Tibial artery (tissue), 4 donors: Measurements from ENCODE around the gene AIF1.
"Not testable (repeated sequence)": the region's sequence is repeated elsewhere in the genome, so short reads cannot be mapped to it uniquely, and the experiment has no call there.

ENCODE experiments used
- DNase-seq, 2 donors: peaks; one replicate each; pipeline ENCODE4 v3.0.0-alpha.2; 2019
- H3K27ac ChIP-seq, 2 donors: fragments of 200-600 bp; sonication (generic) in 1 of 2; 1 replicate in 1 of 2; 2 replicates in 1 of 2; pipeline ENCODE4 v1.5.1; 2018 to 2019; ENCODE audit warnings: mild to moderate bottlenecking in 1 of 2
- H3K27me3 ChIP-seq, 2 donors: fragments of 200-600 bp; sonication (generic) in 1 of 2; one replicate each; pipeline versions ENCODE4 v1.5.1 to v1.6.0; 2016 to 2019
- H3K36me3 ChIP-seq, 3 donors: fragments of 200-600 bp; sonication (generic) in 2 of 3; one replicate each; pipeline ENCODE4 v1.5.1; 2016 to 2019; ENCODE audit warnings: mild to moderate bottlenecking in 2 of 3
- H3K4me1 ChIP-seq, 4 donors: fragments of 200-600 bp; sonication (generic) in 2 of 4; 1 replicate in 3 of 4; 2 replicates in 1 of 4; pipeline ENCODE4 v1.5.1; 2016 to 2019
- H3K4me3 ChIP-seq, 2 donors: fragments of 200-600 bp; sonication (generic) in 1 of 2; 1 replicate in 1 of 2; 2 replicates in 1 of 2; pipeline ENCODE4 v1.5.1; 2018 to 2019; ENCODE audit warnings: mild to moderate bottlenecking in 2 of 2
- H3K9me3 ChIP-seq, 3 donors: fragments of 200-600 bp; sonication (generic) in 1 of 3; one replicate each; pipeline ENCODE4 v1.5.1; 2016 to 2019
- CTCF ChIP-seq, 2 experiments: fragments of 200-600 bp in 1 of 2; fragments of 450-650 bp in 1 of 2; IDR thresholded peaks; one replicate each; pipeline ENCODE4 v1.5.1; 2017 to 2019; ENCODE audit warnings: antibody characterized with exemption in 2 of 2, mild to moderate bottlenecking in 1 of 2, moderate library complexity in 1 of 2
- intact Hi-C: fragments of 100-400 bp; cut with DNase I; formaldehyde crosslinking; loops from one replicate; pipeline ENCODE4 v1.15.0; 2023; ENCODE audit warnings: low total_unique reads

Gene AIF1

DNA sequence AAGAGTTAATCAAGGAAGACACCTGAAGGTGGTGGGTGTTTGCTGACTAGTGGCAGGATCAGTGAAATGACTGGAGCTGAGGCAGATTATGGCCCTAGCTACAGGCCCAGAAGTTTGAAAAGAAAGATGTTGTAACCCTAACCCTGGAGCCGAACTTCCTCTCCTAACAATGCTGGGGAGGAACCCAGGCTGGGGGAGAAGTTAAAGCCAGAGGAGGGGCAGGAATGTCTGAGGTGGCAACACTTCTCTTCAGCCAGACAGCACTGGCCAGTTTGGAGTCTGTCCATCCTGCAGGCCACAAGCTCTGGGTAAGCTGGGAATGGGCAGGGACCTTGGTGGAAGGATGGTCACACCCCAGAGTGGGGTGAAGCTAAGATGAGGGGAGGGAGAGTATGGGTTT is 29.0 kb upstream of the AIF1 start, which contains the start of gene LST1:
Gene LST1, plus strand, starts transcription at position 270 of the 400 bp plus-strand sequence. CDS start 1,023 bp downstream, outside the sequence.
- Histone ChIP-seq H3K9me3 (no peaks in the 10 kb centered on the region), H3K4me3 (no peak within 1 kb of the TSS), H3K36me3 (no peaks in the 10 kb centered on the region), H3K27ac (no peak within 1 kb of the TSS), H3K27me3 (peaks cover 0 to 23% of the 10 kb centered on the region in 2 donors), H3K4me1 (peaks cover 0 to 13% (median 8%) of the 10 kb centered on the region in 4 donors)
- intact Hi-C loops: no loop called here
- DNase-seq: peak in 1 of 2 donors; percentile 47
- no peak for TF ChIP-seq CTCF (IDR thresholded peaks at IDR 0.05)

DNA sequence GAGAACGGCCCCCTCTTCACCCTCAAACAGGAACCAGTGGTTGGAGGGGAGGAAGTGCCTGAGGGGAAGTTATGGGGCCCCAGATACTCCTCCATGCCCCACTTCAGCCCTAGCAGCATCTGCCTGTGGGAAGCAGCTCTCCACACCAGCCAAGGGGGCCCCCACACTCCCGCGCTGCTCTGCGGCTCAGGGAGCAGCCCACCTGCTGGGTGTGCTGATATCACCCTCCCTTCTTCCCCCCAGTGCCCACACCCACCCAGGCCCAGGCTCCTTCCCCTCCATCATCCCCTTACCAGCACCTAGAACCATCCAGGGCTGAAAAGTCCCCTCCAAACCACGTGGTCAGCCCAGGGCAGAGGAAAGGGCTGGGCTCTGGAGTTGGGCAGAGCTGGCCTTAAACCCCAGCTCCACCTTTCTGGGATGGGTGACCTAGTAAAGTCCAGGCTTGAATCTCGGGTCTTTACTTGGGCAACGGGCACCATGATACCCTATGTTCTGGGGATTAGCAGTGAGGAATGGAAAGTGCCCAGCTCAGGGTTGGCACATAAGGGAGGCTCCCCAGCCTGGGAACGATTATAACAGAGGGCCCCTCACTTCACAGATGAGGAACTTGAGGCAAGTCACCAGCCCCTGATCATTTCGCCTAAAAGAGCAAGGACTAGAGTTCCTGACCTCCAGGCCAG is 28.3 kb upstream of the AIF1 start:
- intact Hi-C loops: no loop called here
- H3K4me3 ChIP-seq: no peak overlapping the region
- H3K4me1 ChIP-seq: peaks cover 0 to 7% (median 4%) of the 10 kb centered on the region in 4 donors
- H3K36me3 ChIP-seq: no peaks in the 10 kb centered on the region
- H3K27me3 ChIP-seq: peaks cover 0 to 23% of the 10 kb centered on the region in 2 donors
- H3K9me3 ChIP-seq: no peaks in the 10 kb centered on the region
- no peak overlapping the region for H3K27ac ChIP-seq
- TF ChIP-seq CTCF (IDR thresholded peaks at IDR 0.05): no peak
- no peak for DNase-seq

- Histone ChIP-seq H3K27ac (no peak overlapping the region), H3K27me3 (peaks cover 0 to 23% of the 10 kb centered on the region in 2 donors), H3K4me3 (no peak overlapping the region), H3K4me1 (no peaks in the 10 kb centered on the region), H3K36me3 (no peaks in the 10 kb centered on the region), H3K9me3 (no peaks in the 10 kb centered on the region)
- TF ChIP-seq CTCF (IDR thresholded peaks at IDR 0.05): no peak
- no peak for DNase-seq
- intact Hi-C loops: no loop called here
Measured at GRCh38 chr6:31587791-31588777, 26.9 kb upstream of the AIF1 start.

DNA sequence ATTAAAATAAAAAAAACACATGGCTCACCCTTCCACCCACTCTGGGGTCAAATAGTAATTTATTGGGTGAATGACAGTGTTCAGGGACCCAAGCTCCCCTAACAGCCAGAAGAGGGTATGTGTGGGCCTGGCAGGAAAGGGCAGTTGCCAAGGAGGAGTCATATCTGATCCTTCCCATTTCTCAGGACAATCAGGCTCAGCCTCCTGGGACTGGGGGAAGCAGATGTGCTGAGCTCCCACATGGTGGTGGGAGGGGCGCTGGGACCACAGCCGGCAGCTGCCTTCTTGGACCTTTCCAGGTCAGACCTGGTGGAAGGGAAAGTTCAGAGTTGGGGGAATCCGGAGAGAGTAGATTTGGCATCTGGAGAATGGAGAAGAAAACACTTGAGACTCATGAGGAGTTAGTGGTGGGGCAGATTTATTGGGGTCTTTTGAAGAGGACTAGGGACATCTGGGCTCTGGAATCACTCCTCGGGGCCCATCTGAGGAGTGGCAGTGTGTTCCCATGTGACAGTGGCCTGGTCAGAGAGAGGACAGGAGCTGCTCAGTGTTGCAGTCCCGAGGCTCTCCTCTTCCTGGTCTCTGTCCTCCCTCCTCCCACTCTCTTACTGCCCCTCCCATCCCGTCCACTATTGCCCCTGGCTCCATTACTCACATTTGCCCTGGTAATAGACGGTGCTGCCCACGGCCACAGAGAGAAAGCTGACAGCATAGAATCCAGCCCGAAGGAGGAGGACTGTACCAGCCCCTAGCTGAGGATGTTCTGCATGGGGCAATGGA is 26.0 kb upstream of the AIF1 start:
- H3K4me1 ChIP-seq: no peaks in the 10 kb centered on the region
- DNase-seq: no peak
- no peak overlapping the region for H3K27ac ChIP-seq
- H3K4me3 ChIP-seq: no peak overlapping the region
- no peak for TF ChIP-seq CTCF (IDR thresholded peaks at IDR 0.05)
- H3K27me3 ChIP-seq: peaks cover 0 to 23% of the 10 kb centered on the region in 2 donors
- H3K36me3 ChIP-seq: no peaks in the 10 kb centered on the region
- intact Hi-C loops: no loop called here
- no peaks in the 10 kb centered on the region for H3K9me3 ChIP-seq

DNA sequence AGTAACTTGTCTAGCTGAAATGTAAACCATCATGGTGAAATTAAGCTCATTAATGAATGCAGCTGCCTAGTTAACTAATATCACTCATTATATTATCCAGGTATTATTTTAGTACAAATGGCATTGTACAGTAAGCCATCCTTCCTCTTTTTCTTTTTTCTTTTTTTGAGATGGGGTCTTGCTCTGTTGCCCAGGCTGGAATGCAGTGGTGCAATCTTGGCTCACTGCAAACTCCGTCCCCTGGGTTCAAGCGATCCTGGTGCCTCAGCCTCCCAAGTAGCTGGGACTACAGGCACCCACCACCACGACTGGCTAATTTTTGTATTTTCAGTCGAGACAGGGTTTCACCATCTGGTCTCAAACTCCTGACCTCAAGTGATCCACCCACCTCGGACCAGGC is 24.3 kb upstream of the AIF1 start:
- H3K9me3 ChIP-seq, H3K4me1 ChIP-seq, H3K36me3 ChIP-seq, intact Hi-C loops, DNase-seq, H3K27ac ChIP-seq, H3K4me3 ChIP-seq: not testable (repeated sequence)
- H3K27me3 ChIP-seq: peaks cover 0 to 23% of the 10 kb centered on the region in 2 donors
